ENCODE results near the gene MAP6.

GRCh38 chr11:75625021-75625420, 43.8 kb downstream of the MAP6 start:
- TF ChIP-seq CTCF (IDR thresholded peaks at IDR 0.05; ENCODE audit: low read length), result no peak
- TF ChIP-seq EZH2 (IDR thresholded peaks at IDR 0.05; ENCODE audit: borderline replicate concordance, low read length), result no peak

Measured in OCI-LY1 (cell line).